K562 (cell line): ENCODE measurements around the gene TMEM208. TPM values are rescaled to one million over a fixed set of nuclear protein-coding genes. Genes with fewer than 3 reads are reported as not detected.

Source experiments
- CHCHD3 ChIP-seq: fragments of 250-450 bp; sonication (Bioruptor Pico); IDR thresholded peaks from 2 replicates; pipeline ENCODE4 v2.1.2; 2022; ENCODE audit warnings: mild to moderate bottlenecking
- EGR1 ChIP-seq: fragments of 450-650 bp; conservative IDR thresholded peaks from 2 replicates; pipeline ENCODE4 v1.6.1; 2017; ENCODE audit warnings: mild to moderate bottlenecking
- FIP1L1 ChIP-seq: fragments of 200-400 bp; formaldehyde crosslinking; IDR thresholded peaks from 2 replicates; pipeline ENCODE4 v1.6.1; 2018; ENCODE audit warnings: mild to moderate bottlenecking, low read depth, low read length; ENCODE audit not compliant: poor library complexity, severe bottlenecking
- HES1 ChIP-seq: fragments of 450-650 bp; IDR thresholded peaks from 2 replicates; pipeline ENCODE4 v1.6.1; 2016; ENCODE audit warnings: low read depth, mild to moderate bottlenecking, moderate library complexity
- HNRNPH1 ChIP-seq: fragments of 200-400 bp; formaldehyde crosslinking; optimal IDR thresholded peaks from 2 replicates; pipeline ENCODE3; 2017; ENCODE audit warnings: low read depth, mild to moderate bottlenecking, low read length, moderate library complexity
- JUN ChIP-seq, 2 experiments: sonication (generic) in 1 of 2; formaldehyde crosslinking in 1 of 2; IDR thresholded peaks; 2 replicates each; pipeline versions ENCODE4 v1.6.1 to v1.8.0; 2012 to 2022; ENCODE audit warnings: borderline replicate concordance in 2 of 2, mild to moderate bottlenecking in 2 of 2, improper control_type of control experiment in 1 of 2, low read depth in 1 of 2, low read length in 1 of 2, missing genetic modification reagents in 1 of 2
- MAX ChIP-seq: sonication (generic); formaldehyde crosslinking; IDR thresholded peaks from 2 replicates; pipeline ENCODE4 v1.9.0; 2022; ENCODE audit warnings: mild to moderate bottlenecking, missing genetic modification reagents
- MTA3 ChIP-seq: fragments of 450-650 bp; formaldehyde crosslinking; IDR thresholded peaks from 2 replicates; pipeline ENCODE4 v1.6.1; 2017; ENCODE audit warnings: mild to moderate bottlenecking, borderline replicate concordance
- NFE2 ChIP-seq: IDR thresholded peaks from 2 replicates; pipeline ENCODE4 v1.6.1; 2014; ENCODE audit warnings: antibody characterized with exemption, low read depth
- PML ChIP-seq: IDR thresholded peaks from 2 replicates; pipeline ENCODE4 v1.6.1; 2012; ENCODE audit warnings: low read length, inconsistent platforms
- SAFB2 ChIP-seq: fragments of 200-400 bp; formaldehyde crosslinking; IDR thresholded peaks from 2 replicates; pipeline ENCODE4 v1.6.1; 2018; ENCODE audit warnings: borderline replicate concordance, low read length, low read depth, moderate library complexity; ENCODE audit not compliant: severe bottlenecking
- SMAD4 ChIP-seq: fragments of 250-450 bp; sonication (Bioruptor Pico); conservative IDR thresholded peaks from 2 replicates; pipeline ENCODE4 v1.8.0; 2021; ENCODE audit warnings: inconsistent platforms, mild to moderate bottlenecking, moderate library complexity
- THAP7 ChIP-seq: fragments of 250-450 bp; sonication (Bioruptor Pico); IDR thresholded peaks from 2 replicates; pipeline ENCODE4 v1.5.0; 2021
- USF2 ChIP-seq: sonication (generic); formaldehyde crosslinking; IDR thresholded peaks from 2 replicates; pipeline ENCODE4 v1.5.0; 2020; ENCODE audit warnings: missing genetic modification reagents
- YBX1 ChIP-seq: fragments of 450-650 bp; IDR thresholded peaks from 2 replicates; pipeline ENCODE4 v1.7.1; 2016; ENCODE audit warnings: mild to moderate bottlenecking
- ZBTB9 ChIP-seq: fragments of 450-650 bp; formaldehyde crosslinking; IDR thresholded peaks from 2 replicates; pipeline ENCODE4 v1.4.0; 2020; ENCODE audit warnings: mild to moderate bottlenecking, moderate library complexity
- ZKSCAN3 ChIP-seq: fragments of 250-450 bp; sonication (Bioruptor Pico); IDR thresholded peaks from 2 replicates; pipeline ENCODE4 v1.4.0; 2020
- ZNF347 ChIP-seq: fragments of 450-650 bp; formaldehyde crosslinking; IDR thresholded peaks from 2 replicates; pipeline ENCODE4 v1.4.0; 2020; ENCODE audit warnings: low read depth, mild to moderate bottlenecking, moderate library complexity
- ZNF507 ChIP-seq: conservative IDR thresholded peaks from 2 replicates; pipeline ENCODE4 v1.6.1; 2017; ENCODE audit warnings: missing genetic modification characterization, missing compliant biosample characterization
- ZNF518B ChIP-seq: fragments of 250-450 bp; sonication (Bioruptor Pico); IDR thresholded peaks from 2 replicates; pipeline ENCODE4 v1.5.0; 2021; ENCODE audit warnings: mild to moderate bottlenecking, moderate library complexity
- polyA plus RNA-seq, 8 experiments: library from polyadenylated mRNA; depleted of rRNA in 4 of 8; stranded (reverse) in 5 of 8; unstranded in 3 of 8; fragments of >200 nt; fragmentation: Nextera tagmentation in 2 of 8; fragmentation: Illumina TruSeq in 1 of 8; extraction: Ambion mirVana in 2 of 8; extraction: Trizol in 1 of 8; gene quantifications; 2 replicates each; pipeline versions ENCODE4 v1.2.1 to v1.2.3, GENCODE V29; 2011 to 2014; ENCODE audit warnings: inconsistent platforms in 1 of 8, missing spikeins in 1 of 8
- total RNA-seq, 7 experiments: library from RNA; depleted of rRNA in 6 of 7; stranded (reverse); fragments of >200 nt in 6 of 7; fragmentation: Illumina TruSeq in 2 of 7; extraction: Trizol in 2 of 7; gene quantifications; 2 replicates each; pipeline versions ENCODE4 v1.2.1 to v1.2.3, GENCODE V29; 2011 to 2021; ENCODE audit warnings: low replicate concordance in 1 of 7

The TMEM208 gene
- total and polyA plus RNA-seq, 9 of the 15 experiments (the other 6 are each of a cell fraction or from before 2014, with no cell fraction given), result 31.8 to 239 (median 54.3) TPM

GRCh38 chr16:67246081-67246755 lies 19.3 kb downstream of the TMEM208 start (continued):
- no peak for TF ChIP-seq SAFB2
- no peak for TF ChIP-seq JUN (IDR thresholded peaks at IDR 0.05; ENCODE audit: borderline replicate concordance, low read depth, low read length)
- no peak for TF ChIP-seq JUN (CRISPR knock-in tag; IDR thresholded peaks at IDR 0.05; ENCODE audit: borderline replicate concordance)
- no peak for TF ChIP-seq ZKSCAN3 (CRISPR knock-in tag)
- no peak for TF ChIP-seq HES1
- TF ChIP-seq HNRNPH1, result no peak
- peak; percentile 75; the same call in 1 of the 2 replicates for TF ChIP-seq MTA3
- 0 out of 2 replicates have a peak, but pooled peaks have one; percentile 20 for TF ChIP-seq PML
- peak; percentile 90 for TF ChIP-seq USF2 (CRISPR knock-in tag)
- peak; percentile 88 for TF ChIP-seq MAX (CRISPR knock-in tag)
- peak; percentile 84 for TF ChIP-seq EGR1
- no peak for TF ChIP-seq ZNF518B (CRISPR knock-in tag)
- no peak for TF ChIP-seq THAP7 (CRISPR knock-in tag)
- TF ChIP-seq NFE2, result no peak
- TF ChIP-seq ZNF347 (CRISPR knock-in tag), result no peak
- TF ChIP-seq ZBTB9 (CRISPR knock-in tag), result peak; percentile 79
- TF ChIP-seq FIP1L1, result peak; percentile 23
- TF ChIP-seq ZNF507 (tag), result no peak
- TF ChIP-seq YBX1, result no peak
- TF ChIP-seq SMAD4 (CRISPR knock-in tag), result peak; percentile 79; the same call in 1 of the 2 replicates
- TF ChIP-seq CHCHD3 (CRISPR knock-in tag), result no peak
